Measurements from ENCODE around the gene ZNF207.

The ZNF207 gene

GRCh38 chr17:32385971-32386370 is 36.0 kb downstream of the ZNF207 start:
- TF ChIP-seq YY1 (IDR thresholded peaks at IDR 0.05; ENCODE audit: low read depth) (no peak), TCF12 (IDR thresholded peaks at IDR 0.05; ENCODE audit: low read depth) (no peak), EGR1 (IDR thresholded peaks at IDR 0.05) (no peak), EP300 (IDR thresholded peaks at IDR 0.05; ENCODE audit: borderline replicate concordance) (no peak), CEBPB (IDR thresholded peaks at IDR 0.05) (no peak), FOXM1 (IDR thresholded peaks at IDR 0.05; ENCODE audit: borderline replicate concordance, low read depth) (no peak), TEAD4 (IDR thresholded peaks at IDR 0.05) (no peak), NFIC (IDR thresholded peaks at IDR 0.05) (no peak), RAD21 (IDR thresholded peaks at IDR 0.05; ENCODE audit: low read depth) (no peak), REST (IDR thresholded peaks at IDR 0.05; ENCODE audit: low read depth) (no peak), USF1 (IDR thresholded peaks at IDR 0.05) (no peak), ZBTB7A (IDR thresholded peaks at IDR 0.05; ENCODE audit: low read depth) (no peak), MAX (IDR thresholded peaks at IDR 0.05) (no peak), CREB1 (IDR thresholded peaks at IDR 0.05; ENCODE audit: low read depth) (no peak), TAF1 (IDR thresholded peaks at IDR 0.05; ENCODE audit: low read depth) (no peak)

- no peak for TF ChIP-seq MAX (IDR thresholded peaks at IDR 0.05)
- no peak for TF ChIP-seq REST (IDR thresholded peaks at IDR 0.05; ENCODE audit: low read depth)
Observed at GRCh38 chr17:32386844-32387243, 36.9 kb downstream of the ZNF207 start.

GRCh38 chr17:32388613-32389459 is 38.9 kb downstream of the ZNF207 start:
- TF ChIP-seq REST (IDR thresholded peaks at IDR 0.05; ENCODE audit: low read depth) = no peak
- TF ChIP-seq CREB1 (IDR thresholded peaks at IDR 0.05; ENCODE audit: low read depth) = no peak
- TF ChIP-seq TAF1 (IDR thresholded peaks at IDR 0.05; ENCODE audit: low read depth) = no peak
- no peak for TF ChIP-seq TEAD4 (IDR thresholded peaks at IDR 0.05)
- no peak for TF ChIP-seq YY1 (IDR thresholded peaks at IDR 0.05; ENCODE audit: low read depth)
- no peak for TF ChIP-seq TCF12 (IDR thresholded peaks at IDR 0.05; ENCODE audit: low read depth)
- no peak for TF ChIP-seq CEBPB (IDR thresholded peaks at IDR 0.05)
- no peak for TF ChIP-seq RAD21 (IDR thresholded peaks at IDR 0.05; ENCODE audit: low read depth)
- no peak for TF ChIP-seq EP300 (IDR thresholded peaks at IDR 0.05; ENCODE audit: borderline replicate concordance)

- no peak for TF ChIP-seq EP300 (IDR thresholded peaks at IDR 0.05; ENCODE audit: borderline replicate concordance)
- no peak for TF ChIP-seq CREB1 (IDR thresholded peaks at IDR 0.05; ENCODE audit: low read depth)
- no peak for TF ChIP-seq RAD21 (IDR thresholded peaks at IDR 0.05; ENCODE audit: low read depth)
- TF ChIP-seq MAX (IDR thresholded peaks at IDR 0.05) = no peak
- no peak for TF ChIP-seq CEBPB (IDR thresholded peaks at IDR 0.05)
- no peak for TF ChIP-seq TAF1 (IDR thresholded peaks at IDR 0.05; ENCODE audit: low read depth)
- no peak for TF ChIP-seq YY1 (IDR thresholded peaks at IDR 0.05; ENCODE audit: low read depth)
- no peak for TF ChIP-seq TCF12 (IDR thresholded peaks at IDR 0.05; ENCODE audit: low read depth)
- TF ChIP-seq REST (IDR thresholded peaks at IDR 0.05; ENCODE audit: low read depth) = no peak
- TF ChIP-seq TEAD4 (IDR thresholded peaks at IDR 0.05) = no peak
- no peak for TF ChIP-seq NFIC (IDR thresholded peaks at IDR 0.05)
- TF ChIP-seq EGR1 (IDR thresholded peaks at IDR 0.05) = no peak
- no peak for TF ChIP-seq USF1 (IDR thresholded peaks at IDR 0.05)
- no peak for TF ChIP-seq ZBTB7A (IDR thresholded peaks at IDR 0.05; ENCODE audit: low read depth)
- no peak for TF ChIP-seq FOXM1 (IDR thresholded peaks at IDR 0.05; ENCODE audit: borderline replicate concordance, low read depth)
Observed at GRCh38 chr17:32393904-32394303, 43.9 kb downstream of the ZNF207 start.

Data from Ishikawa (cell line).